ENCODE measurements around the gene CENPU.

Gene CENPU

GRCh38 chr4:184666670-184667069, 67.2 kb downstream of the CENPU start:
- Histone ChIP-seq H3K4me3 (replicated peaks; ENCODE audit: insufficient read depth, low read length) (no peak overlapping the region), H3K27ac (replicated peaks) (no peak overlapping the region), H3K27me3 (ENCODE audit: insufficient read depth, poor library complexity, severe bottlenecking) (no peaks in the 10 kb centered on the region)
- TF ChIP-seq SPI1 (IDR thresholded peaks at IDR 0.05; ENCODE audit: borderline replicate concordance, low read depth) (no peak), REST (IDR thresholded peaks at IDR 0.05; ENCODE audit: insufficient replicate concordance, low read depth) (no peak), POLR2AphosphoS5 (IDR thresholded peaks at IDR 0.05; ENCODE audit: low read depth) (no peak), CTCF (IDR thresholded peaks at IDR 0.05; ENCODE audit: insufficient read depth, low read length) (no peak), GABPA (IDR thresholded peaks at IDR 0.05; ENCODE audit: low read depth) (no peak)
- no peak for DNase-seq (ENCODE audit: low read depth in 1 of 2, low spot score in 1 of 2)

GRCh38 chr4:184664445-184665210, 69.3 kb downstream of the CENPU start:
- TF ChIP-seq SPI1 (IDR thresholded peaks at IDR 0.05; ENCODE audit: borderline replicate concordance, low read depth) (no peak), CTCF (IDR thresholded peaks at IDR 0.05; ENCODE audit: insufficient read depth, low read length) (no peak), GABPA (IDR thresholded peaks at IDR 0.05; ENCODE audit: low read depth) (no peak), REST (IDR thresholded peaks at IDR 0.05; ENCODE audit: insufficient replicate concordance, low read depth) (no peak), POLR2AphosphoS5 (IDR thresholded peaks at IDR 0.05; ENCODE audit: low read depth) (no peak)
- DNase-seq (ENCODE audit: low read depth in 1 of 2, low spot score in 1 of 2) = peak in 1 of 2 experiments; percentile 20
- Histone ChIP-seq H3K4me3 (replicated peaks; ENCODE audit: insufficient read depth, low read length) (no peak overlapping the region), H3K27ac (replicated peaks) (no peak overlapping the region), H3K27me3 (ENCODE audit: insufficient read depth, poor library complexity, severe bottlenecking) (no peaks in the 10 kb centered on the region)

- Histone ChIP-seq H3K4me3 (replicated peaks; ENCODE audit: insufficient read depth, low read length) (no peak overlapping the region), H3K27ac (replicated peaks) (no peak overlapping the region), H3K27me3 (ENCODE audit: insufficient read depth, poor library complexity, severe bottlenecking) (no peaks in the 10 kb centered on the region)
- DNase-seq (ENCODE audit: low read depth in 1 of 2, low spot score in 1 of 2) = no peak
- TF ChIP-seq SPI1 (IDR thresholded peaks at IDR 0.05; ENCODE audit: borderline replicate concordance, low read depth) (no peak), CTCF (IDR thresholded peaks at IDR 0.05; ENCODE audit: insufficient read depth, low read length) (no peak), REST (IDR thresholded peaks at IDR 0.05; ENCODE audit: insufficient replicate concordance, low read depth) (no peak), POLR2AphosphoS5 (IDR thresholded peaks at IDR 0.05; ENCODE audit: low read depth) (no peak), GABPA (IDR thresholded peaks at IDR 0.05; ENCODE audit: low read depth) (no peak)
Observed at GRCh38 chr4:184662236-184662635, 71.7 kb downstream of the CENPU start.
